Measurements from ENCODE around the gene NUDT4. TPM values are rescaled to one million over a fixed set of nuclear protein-coding genes. Genes with fewer than 3 reads are reported as not detected.
"Not testable (repeated sequence)": the region's sequence is repeated elsewhere in the genome, so short reads cannot be mapped to it uniquely, and the experiment has no call there.

NUDT4 gene
- total RNA-seq, 1 donor from 2014 or later, result 91.7 TPM

- no peak overlapping the region for H3K4me3 Mint-ChIP-seq (ENCODE audit: unreplicated experiment)
- DNase-seq (ENCODE audit: low spot score), result no peak
- TF ChIP-seq CTCF (IDR thresholded peaks at IDR 0.05; ENCODE audit: unreplicated experiment), result no peak
- H3K27ac Mint-ChIP-seq (ENCODE audit: unreplicated experiment), result no peak overlapping the region
- peaks cover 4% of the 10 kb centered on the region for H3K36me3 Mint-ChIP-seq (ENCODE audit: low read depth, unreplicated experiment)
- H3K4me1 Mint-ChIP-seq (ENCODE audit: unreplicated experiment), result peaks cover 13% of the 10 kb centered on the region
- H3K27me3 Mint-ChIP-seq (ENCODE audit: unreplicated experiment), result peaks cover 3% of the 10 kb centered on the region
- no peaks in the 10 kb centered on the region for H3K9me3 Mint-ChIP-seq (ENCODE audit: unreplicated experiment)
Observed at GRCh38 chr12:93407963-93408283, 30.2 kb downstream of the NUDT4 start.

GRCh38 chr12:93408813-93409212 is 31.1 kb downstream of the NUDT4 start:
- no peak for DNase-seq (ENCODE audit: low spot score)
- peaks cover 3% of the 10 kb centered on the region for H3K27me3 Mint-ChIP-seq (ENCODE audit: unreplicated experiment)
- no peak overlapping the region for H3K27ac Mint-ChIP-seq (ENCODE audit: unreplicated experiment)
- H3K4me1 Mint-ChIP-seq (ENCODE audit: unreplicated experiment), result peaks cover 22% of the 10 kb centered on the region
- no peak for TF ChIP-seq CTCF (IDR thresholded peaks at IDR 0.05; ENCODE audit: unreplicated experiment)
- H3K36me3 Mint-ChIP-seq (ENCODE audit: low read depth, unreplicated experiment), result peaks cover 9% of the 10 kb centered on the region
- H3K9me3 Mint-ChIP-seq (ENCODE audit: unreplicated experiment), result no peaks in the 10 kb centered on the region
- no peak overlapping the region for H3K4me3 Mint-ChIP-seq (ENCODE audit: unreplicated experiment)

DNA sequence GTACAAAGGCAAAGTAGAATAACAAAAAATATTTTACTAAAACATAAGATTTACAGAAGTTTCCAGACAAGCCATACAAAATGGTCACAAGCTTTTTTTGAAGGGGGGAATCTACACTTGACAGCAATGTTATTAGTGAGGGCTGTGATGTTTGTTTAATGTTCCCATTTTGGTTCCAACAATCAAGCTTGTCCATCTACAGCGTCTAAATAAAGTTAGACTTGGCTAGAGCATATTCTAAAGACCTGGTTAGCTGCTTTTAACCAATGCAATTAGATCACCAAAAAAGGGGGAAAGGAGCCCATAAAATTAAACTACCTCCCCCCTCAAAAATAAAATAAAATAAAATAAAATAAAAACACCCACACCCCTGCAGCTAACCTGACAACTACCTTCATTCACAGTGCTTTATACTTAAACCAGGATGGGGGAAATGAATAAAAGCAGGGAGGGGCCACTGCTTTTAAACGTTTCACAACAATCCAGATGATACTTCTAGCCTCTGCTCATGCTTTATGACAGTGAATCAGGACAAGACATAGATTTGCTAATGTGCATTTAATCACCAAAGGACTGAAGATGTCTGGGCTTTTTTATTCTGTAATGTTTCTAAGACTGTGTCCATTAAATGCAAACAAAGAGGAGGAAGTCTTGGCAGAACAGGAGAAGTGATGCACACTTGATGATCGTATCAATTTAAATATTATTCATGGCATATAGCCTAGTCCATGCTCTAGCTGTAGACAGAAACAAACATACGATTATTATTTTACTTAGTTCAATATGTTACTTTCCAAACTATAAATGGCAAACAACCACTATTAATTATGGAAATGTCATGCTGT is 31.8 kb downstream of the NUDT4 start:
- H3K9me3 Mint-ChIP-seq (ENCODE audit: unreplicated experiment); H3K27ac Mint-ChIP-seq (ENCODE audit: unreplicated experiment); DNase-seq (ENCODE audit: low spot score); H3K27me3 Mint-ChIP-seq (ENCODE audit: unreplicated experiment); H3K4me3 Mint-ChIP-seq (ENCODE audit: unreplicated experiment): not testable (repeated sequence)
- Mint-ChIP-seq H3K36me3 (ENCODE audit: low read depth, unreplicated experiment) (peaks cover 12% of the 10 kb centered on the region), H3K4me1 (ENCODE audit: unreplicated experiment) (peaks cover 25% of the 10 kb centered on the region)

DNA sequence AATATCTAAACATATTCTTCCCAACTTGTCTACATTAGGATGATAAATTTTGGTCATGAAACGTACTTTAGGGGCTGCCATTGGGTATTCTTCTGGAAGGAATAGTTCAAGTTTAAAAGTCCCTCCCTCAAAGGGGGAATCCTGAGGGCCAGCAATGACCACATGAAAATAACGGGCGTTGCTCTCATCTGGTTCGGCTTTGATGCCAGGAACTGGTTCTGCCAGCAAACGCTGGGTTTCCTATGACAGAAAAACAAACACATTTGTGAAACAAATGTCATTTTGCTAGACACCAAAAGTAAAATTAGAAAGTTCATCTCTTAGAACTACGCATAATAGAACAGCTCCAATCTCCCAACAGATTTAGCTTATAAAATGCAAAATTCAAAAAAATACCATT is 33.3 kb downstream of the NUDT4 start:
- Mint-ChIP-seq H3K4me1 (ENCODE audit: unreplicated experiment) (peaks cover 34% of the 10 kb centered on the region), H3K27ac (ENCODE audit: unreplicated experiment) (peak overlapping the region; percentile 53), H3K4me3 (ENCODE audit: unreplicated experiment) (peak overlapping the region; percentile 17), H3K36me3 (ENCODE audit: low read depth, unreplicated experiment) (peaks cover 14% of the 10 kb centered on the region)
- not testable (repeated sequence) for H3K9me3 Mint-ChIP-seq (ENCODE audit: unreplicated experiment); H3K27me3 Mint-ChIP-seq (ENCODE audit: unreplicated experiment); DNase-seq (ENCODE audit: low spot score)

GRCh38 chr12:93412396-93412795 is 34.7 kb downstream of the NUDT4 start:
- DNase-seq (ENCODE audit: low spot score); H3K4me3 Mint-ChIP-seq (ENCODE audit: unreplicated experiment); H3K9me3 Mint-ChIP-seq (ENCODE audit: unreplicated experiment); H3K27me3 Mint-ChIP-seq (ENCODE audit: unreplicated experiment): not testable (repeated sequence)
- H3K27ac Mint-ChIP-seq (ENCODE audit: unreplicated experiment), result peak overlapping the region; percentile 80
- H3K36me3 Mint-ChIP-seq (ENCODE audit: low read depth, unreplicated experiment), result peaks cover 14% of the 10 kb centered on the region
- peaks cover 43% of the 10 kb centered on the region for H3K4me1 Mint-ChIP-seq (ENCODE audit: unreplicated experiment)

DNA sequence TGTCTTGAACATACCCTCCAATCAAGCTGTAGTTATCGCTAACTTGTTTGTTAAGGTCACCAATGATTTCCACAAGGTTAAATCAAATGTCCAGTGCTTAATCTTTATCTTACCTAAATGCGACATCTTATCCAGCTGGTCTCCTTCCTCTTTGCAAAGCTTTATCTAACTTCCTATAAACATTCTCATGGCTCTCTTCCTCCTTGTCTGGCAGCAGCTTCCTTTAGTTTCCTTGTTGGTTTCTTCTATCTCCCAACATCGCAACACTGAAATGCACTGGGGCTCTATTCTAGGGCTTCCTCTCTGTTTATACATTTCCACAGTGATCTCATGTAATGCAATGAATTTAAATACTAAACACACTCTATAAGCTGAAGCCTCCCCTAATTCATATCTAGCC is 35.3 kb downstream of the NUDT4 start:
- DNase-seq (ENCODE audit: low spot score), result no peak
- peaks cover 3% of the 10 kb centered on the region for H3K27me3 Mint-ChIP-seq (ENCODE audit: unreplicated experiment)
- H3K36me3 Mint-ChIP-seq (ENCODE audit: low read depth, unreplicated experiment), result peaks cover 14% of the 10 kb centered on the region
- TF ChIP-seq CTCF (IDR thresholded peaks at IDR 0.05; ENCODE audit: unreplicated experiment), result no peak
- H3K4me1 Mint-ChIP-seq (ENCODE audit: unreplicated experiment), result peaks cover 43% of the 10 kb centered on the region
- H3K4me3 Mint-ChIP-seq (ENCODE audit: unreplicated experiment), result no peak overlapping the region
- H3K27ac Mint-ChIP-seq (ENCODE audit: unreplicated experiment), result peak overlapping the region; percentile 92
- no peaks in the 10 kb centered on the region for H3K9me3 Mint-ChIP-seq (ENCODE audit: unreplicated experiment)
